ENCODE measurements around the gene RND1. TPM values are rescaled to one million over a fixed set of nuclear protein-coding genes. Genes with fewer than 3 reads are reported as not detected.

The RND1 gene
- total RNA-seq, 2 donors from 2014 or later, result 0.41 to 1.6 TPM

DNA sequence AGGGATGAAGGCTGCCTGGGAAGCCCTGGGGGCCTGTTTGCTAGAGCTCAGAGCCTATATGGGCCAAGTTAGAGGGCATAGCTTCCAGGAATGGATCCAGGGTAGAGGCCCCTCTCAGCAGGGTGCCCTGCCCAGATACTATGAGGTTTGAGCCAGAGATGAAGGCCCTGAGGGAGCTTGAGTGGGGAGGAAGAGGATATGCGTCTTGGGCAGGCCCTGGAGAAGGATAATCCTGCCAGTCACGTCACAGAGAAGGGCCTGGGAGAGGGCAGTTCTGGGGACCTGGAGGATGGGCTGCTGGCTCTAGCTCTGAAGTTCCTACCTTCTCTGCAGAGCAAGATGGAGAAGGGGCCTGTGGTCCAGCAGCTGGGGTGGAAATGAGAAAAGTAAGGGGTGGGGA, 53.3 kb downstream of the RND1 start:
- H3K4me1 ChIP-seq (replicated peaks), result peaks cover 2% of the 10 kb centered on the region
- no peak overlapping the region for H3K4me3 ChIP-seq
- intact Hi-C loops (cut with DNase I), result no loop called here
- H3K27ac ChIP-seq, result no peak overlapping the region
- H3K36me3 ChIP-seq, result no peaks in the 10 kb centered on the region
- DNase-seq (ENCODE audit: low spot score), result no peak
- no peaks in the 10 kb centered on the region for H3K9me3 ChIP-seq
- WGBS, result 54% methylated on average over 2 of the region's 2 CpGs
- TF ChIP-seq, protein P1, sequence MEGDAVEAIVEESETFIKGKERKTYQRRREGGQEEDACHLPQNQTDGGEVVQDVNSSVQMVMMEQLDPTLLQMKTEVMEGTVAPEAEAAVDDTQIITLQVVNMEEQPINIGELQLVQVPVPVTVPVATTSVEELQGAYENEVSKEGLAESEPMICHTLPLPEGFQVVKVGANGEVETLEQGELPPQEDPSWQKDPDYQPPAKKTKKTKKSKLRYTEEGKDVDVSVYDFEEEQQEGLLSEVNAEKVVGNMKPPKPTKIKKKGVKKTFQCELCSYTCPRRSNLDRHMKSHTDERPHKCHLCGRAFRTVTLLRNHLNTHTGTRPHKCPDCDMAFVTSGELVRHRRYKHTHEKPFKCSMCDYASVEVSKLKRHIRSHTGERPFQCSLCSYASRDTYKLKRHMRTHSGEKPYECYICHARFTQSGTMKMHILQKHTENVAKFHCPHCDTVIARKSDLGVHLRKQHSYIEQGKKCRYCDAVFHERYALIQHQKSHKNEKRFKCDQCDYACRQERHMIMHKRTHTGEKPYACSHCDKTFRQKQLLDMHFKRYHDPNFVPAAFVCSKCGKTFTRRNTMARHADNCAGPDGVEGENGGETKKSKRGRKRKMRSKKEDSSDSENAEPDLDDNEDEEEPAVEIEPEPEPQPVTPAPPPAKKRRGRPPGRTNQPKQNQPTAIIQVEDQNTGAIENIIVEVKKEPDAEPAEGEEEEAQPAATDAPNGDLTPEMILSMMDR (IDR thresholded peaks at IDR 0.05), result no peak
- TF ChIP-seq POLR2AphosphoS5 (IDR thresholded peaks at IDR 0.05), result no peak
- no peak for TF ChIP-seq POLR2A (IDR thresholded peaks at IDR 0.05)
- no peaks in the 10 kb centered on the region for H3K27me3 ChIP-seq (replicated peaks; ENCODE audit: insufficient read depth)

- WGBS, result 66% methylated on average over 5 of the region's 5 CpGs
- no peaks in the 10 kb centered on the region for H3K36me3 ChIP-seq
- H3K27ac ChIP-seq, result no peak overlapping the region
- H3K4me3 ChIP-seq, result no peak overlapping the region
- no peaks in the 10 kb centered on the region for H3K27me3 ChIP-seq (replicated peaks; ENCODE audit: insufficient read depth)
- TF ChIP-seq POLR2AphosphoS5 (IDR thresholded peaks at IDR 0.05) (no peak), POLR2A (IDR thresholded peaks at IDR 0.05) (no peak)
- TF ChIP-seq, protein P1 (IDR thresholded peaks at IDR 0.05), result no peak
- peaks cover 2% of the 10 kb centered on the region for H3K4me1 ChIP-seq (replicated peaks)
- no peak for DNase-seq (ENCODE audit: low spot score)
- intact Hi-C loops (cut with DNase I), result no loop called here
- H3K9me3 ChIP-seq, result no peaks in the 10 kb centered on the region
These were observed 54.1 kb downstream of the RND1 start for GRCh38 chr12:48811437-48812090.

DNA sequence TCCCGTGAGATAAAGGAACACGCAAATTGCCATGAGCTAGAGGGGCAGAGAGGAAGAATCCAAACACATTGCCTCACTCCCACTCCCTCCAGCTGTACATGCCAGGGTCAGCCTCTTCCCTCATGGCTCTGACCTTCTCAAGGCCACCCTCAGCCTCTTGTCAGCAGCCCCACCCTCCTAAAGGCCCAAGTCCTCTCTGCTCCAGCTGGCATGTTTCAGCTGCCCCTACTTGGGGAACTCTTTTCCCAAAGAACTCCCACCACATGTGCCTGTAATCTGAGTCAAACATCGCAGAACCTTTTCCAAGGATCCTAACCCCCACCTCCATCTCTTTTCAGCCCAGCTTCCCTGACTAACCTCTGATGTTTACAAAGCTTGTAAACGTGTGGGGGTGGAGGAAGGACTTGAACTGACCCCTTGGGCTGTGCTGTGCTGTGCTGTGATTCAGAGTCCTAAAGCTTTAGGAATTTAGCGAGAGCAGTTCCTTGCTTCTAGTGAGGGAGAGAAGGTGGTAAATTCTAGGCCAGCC, 54.7 kb downstream of the RND1 start:
- no peak for TF ChIP-seq POLR2A (IDR thresholded peaks at IDR 0.05)
- TF ChIP-seq, protein P1 (IDR thresholded peaks at IDR 0.05), result no peak
- TF ChIP-seq POLR2AphosphoS5 (IDR thresholded peaks at IDR 0.05), result no peak
- Histone ChIP-seq H3K9me3 (no peaks in the 10 kb centered on the region), H3K4me3 (no peak overlapping the region), H3K27me3 (replicated peaks; ENCODE audit: insufficient read depth) (no peaks in the 10 kb centered on the region), H3K36me3 (no peaks in the 10 kb centered on the region), H3K4me1 (replicated peaks) (peaks cover 2% of the 10 kb centered on the region), H3K27ac (no peak overlapping the region)
- 46% methylated on average over 5 of the region's 5 CpGs for WGBS
- no peak for DNase-seq (ENCODE audit: low spot score)
- intact Hi-C loops (cut with DNase I), result no loop called here

DNA sequence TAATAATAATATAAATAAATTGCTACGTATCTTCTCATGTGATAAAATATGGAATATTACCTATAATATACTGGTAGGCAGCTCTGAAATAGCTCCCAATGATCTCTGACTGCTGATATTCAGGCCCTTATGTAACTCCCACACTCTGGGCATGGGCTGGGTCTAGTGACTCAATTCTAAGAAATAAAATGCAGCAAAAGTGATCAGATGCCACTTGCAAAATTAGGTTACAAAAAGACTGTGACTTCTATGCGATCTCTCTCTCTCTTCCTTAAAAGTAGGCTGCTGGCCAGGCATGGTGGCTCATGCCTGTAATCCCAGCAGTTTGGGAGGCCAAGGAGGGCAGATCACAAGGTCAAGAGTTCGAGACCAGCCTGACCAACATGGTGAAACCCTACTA, 57.7 kb downstream of the RND1 start:
- intact Hi-C loops (cut with DNase I), result no loop called here
- TF ChIP-seq POLR2AphosphoS5 (IDR thresholded peaks at IDR 0.05) (no peak), POLR2A (IDR thresholded peaks at IDR 0.05) (no peak)
- TF ChIP-seq, protein P1 (IDR thresholded peaks at IDR 0.05), result no peak
- Histone ChIP-seq H3K9me3 (no peaks in the 10 kb centered on the region), H3K4me3 (no peak overlapping the region), H3K36me3 (no peaks in the 10 kb centered on the region), H3K4me1 (replicated peaks) (no peaks in the 10 kb centered on the region), H3K27ac (no peak overlapping the region), H3K27me3 (replicated peaks; ENCODE audit: insufficient read depth) (no peaks in the 10 kb centered on the region)
- DNase-seq (ENCODE audit: low spot score), result no peak
- WGBS, result 90% methylated on average over 3 of the region's 3 CpGs

Small RNA genes within 50 kb of the gene (small RNA-seq; reads per million reads assigned to genes)
- gene AC073610.1 (0 reads per million in 2 donors), gene RF00019 (0 reads per million in 2 donors), gene RNU6-600P (0 reads per million in 2 donors)

Other genes starting within 250 kb of the RND1 start
- 10 to 100 TPM; 53.1 to 53.2 TPM for gene KANSL2, start 183.6 kb downstream of the RND1 start, total RNA-seq
- 10 to 100 TPM; 33.0 to 33.8 TPM for gene CCNT1, start 149.2 kb downstream of the RND1 start, total RNA-seq
- 10 to 100 TPM; 35.3 to 73.5 TPM for gene ADCY6, start 76.8 kb downstream of the RND1 start, total RNA-seq
- gene CACNB3, start 47.4 kb downstream of the RND1 start, total RNA-seq, result 10 to 100 TPM in 1 of 2 donors, 1 to 10 TPM in 1; 4.6 to 21.8 TPM
- gene DDX23, start 13.7 kb downstream of the RND1 start, total RNA-seq, result 10 to 100 TPM; 71.0 to 87.2 TPM
- gene FKBP11, start 59.6 kb upstream of the RND1 start, total RNA-seq, result 10 to 100 TPM; 12.1 to 33.1 TPM
- gene ARF3, start 91.6 kb upstream of the RND1 start, total RNA-seq, result 10 to 100 TPM; 87.6 to 92.4 TPM
- 1 to 10 TPM in 1 of 2 donors, not detected in 1; 1.1 TPM for gene WNT10B, start 105.9 kb upstream of the RND1 start, total RNA-seq
- gene WNT1, start 112.5 kb upstream of the RND1 start, total RNA-seq, result not detected
- gene DDN, start 133.5 kb upstream of the RND1 start, total RNA-seq, result 1 to 10 TPM in 1 of 2 donors, not detected in 1; 1.0 TPM
- gene PRKAG1, start 152.9 kb upstream of the RND1 start, total RNA-seq, result 10 to 100 TPM; 53.9 to 55.4 TPM
- gene KMT2D, start 194.9 kb upstream of the RND1 start, total RNA-seq, result 10 to 100 TPM; 82.7 to 99.7 TPM
- gene RHEBL1, start 204.1 kb upstream of the RND1 start, total RNA-seq, result 1 to 10 TPM; 1.1 to 2.3 TPM
- 100 to 1,000 TPM in 1 of 2 donors, under 1 TPM in 1; 0.18 to 114 TPM for gene DHH, start 228.9 kb upstream of the RND1 start, total RNA-seq
- 100 to 1,000 TPM in 1 of 2 donors, 10 to 100 TPM in 1; 25.2 to 143 TPM for gene LMBR1L, start 245.0 kb upstream of the RND1 start, total RNA-seq